ENCODE measurements around the gene MYOZ3. TPM values are rescaled to one million over a fixed set of nuclear protein-coding genes. Genes with fewer than 3 reads are reported as not detected.

MYOZ3 gene
- total and polyA plus RNA-seq, 10 of the 15 experiments (the other 5 are each of a cell fraction or from before 2014, with no cell fraction given): 0.04 to 1.1 (median 0.10) TPM; not detected in 4

DNA sequence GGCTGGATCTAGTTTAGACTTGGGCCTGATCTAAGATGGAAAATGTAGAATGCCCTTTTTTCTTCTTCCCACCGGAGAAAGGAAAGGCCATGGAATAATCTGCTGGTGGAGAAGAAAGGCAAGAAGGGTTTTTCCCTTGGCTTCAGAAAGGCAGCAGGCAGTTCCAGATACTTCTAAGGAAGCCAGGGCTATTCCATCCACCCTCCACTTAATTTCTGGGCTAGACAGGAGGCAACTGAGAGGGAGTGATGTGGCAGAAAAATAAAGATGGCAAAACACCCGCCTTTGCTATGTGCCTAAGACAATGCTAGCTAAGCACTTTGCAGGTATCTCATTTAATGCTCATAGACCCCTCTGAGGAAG is 9.9 kb downstream of the MYOZ3 start:
- in situ Hi-C loops (cut with MboI): no loop called here
- SMC1A ChIA-PET (ENCODE audit: uncharacterized antibody, unreplicated experiment): no interaction called here

More for the DNA sequence above, 9.9 kb downstream of the MYOZ3 start:
- TF ChIP-seq LARP7 (IDR thresholded peaks at IDR 0.05) (no peak), CHD4 (IDR thresholded peaks at IDR 0.05) (no peak), JUND (IDR thresholded peaks at IDR 0.05; ENCODE audit: low read depth, low read length) (no peak), KDM1A (IDR thresholded peaks at IDR 0.05; ENCODE audit: borderline replicate concordance) (no peak), BMI1 (IDR thresholded peaks at IDR 0.05; ENCODE audit: borderline replicate concordance) (no peak), IRF4 (IDR thresholded peaks at IDR 0.05; ENCODE audit: low read depth, low read length) (no peak), BACH1 (IDR thresholded peaks at IDR 0.05; ENCODE audit: borderline replicate concordance) (no peak), HDAC2 (IDR thresholded peaks at IDR 0.05) (no peak), EED (IDR thresholded peaks at IDR 0.05; ENCODE audit: low read depth) (no peak), IKZF1 (conservative IDR thresholded peaks at IDR 0.05) (no peak)
- TF ChIP-seq, protein P1, sequence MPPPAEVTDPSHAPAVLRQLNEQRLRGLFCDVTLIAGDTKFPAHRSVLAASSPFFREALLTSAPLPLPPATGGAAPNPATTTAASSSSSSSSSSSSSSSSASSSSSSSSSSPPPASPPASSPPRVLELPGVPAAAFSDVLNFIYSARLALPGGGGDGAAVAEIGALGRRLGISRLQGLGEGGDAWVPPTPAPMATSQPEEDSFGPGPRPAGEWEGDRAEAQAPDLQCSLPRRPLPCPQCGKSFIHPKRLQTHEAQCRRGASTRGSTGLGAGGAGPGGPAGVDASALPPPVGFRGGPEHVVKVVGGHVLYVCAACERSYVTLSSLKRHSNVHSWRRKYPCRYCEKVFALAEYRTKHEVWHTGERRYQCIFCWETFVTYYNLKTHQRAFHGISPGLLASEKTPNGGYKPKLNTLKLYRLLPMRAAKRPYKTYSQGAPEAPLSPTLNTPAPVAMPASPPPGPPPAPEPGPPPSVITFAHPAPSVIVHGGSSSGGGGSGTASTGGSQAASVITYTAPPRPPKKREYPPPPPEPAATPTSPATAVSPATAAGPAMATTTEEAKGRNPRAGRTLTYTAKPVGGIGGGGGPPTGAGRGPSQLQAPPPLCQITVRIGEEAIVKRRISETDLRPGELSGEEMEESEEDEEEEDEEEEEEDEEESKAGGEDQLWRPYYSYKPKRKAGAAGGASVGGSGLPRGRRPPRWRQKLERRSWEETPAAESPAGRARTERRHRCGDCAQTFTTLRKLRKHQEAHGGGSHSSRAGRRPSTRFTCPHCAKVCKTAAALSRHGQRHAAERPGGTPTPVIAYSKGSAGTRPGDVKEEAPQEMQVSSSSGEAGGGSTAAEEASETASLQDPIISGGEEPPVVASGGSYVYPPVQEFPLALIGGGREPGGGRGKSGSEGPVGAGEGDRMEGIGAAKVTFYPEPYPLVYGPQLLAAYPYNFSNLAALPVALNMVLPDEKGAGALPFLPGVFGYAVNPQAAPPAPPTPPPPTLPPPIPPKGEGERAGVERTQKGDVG (CRISPR knock-in tag; IDR thresholded peaks at IDR 0.05): no peak
- TF ChIP-seq, protein P2, sequence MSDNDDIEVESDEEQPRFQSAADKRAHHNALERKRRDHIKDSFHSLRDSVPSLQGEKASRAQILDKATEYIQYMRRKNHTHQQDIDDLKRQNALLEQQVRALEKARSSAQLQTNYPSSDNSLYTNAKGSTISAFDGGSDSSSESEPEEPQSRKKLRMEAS (IDR thresholded peaks at IDR 0.05; ENCODE audit: low read depth, low read length): no peak
- TF ChIP-seq, protein P3, sequence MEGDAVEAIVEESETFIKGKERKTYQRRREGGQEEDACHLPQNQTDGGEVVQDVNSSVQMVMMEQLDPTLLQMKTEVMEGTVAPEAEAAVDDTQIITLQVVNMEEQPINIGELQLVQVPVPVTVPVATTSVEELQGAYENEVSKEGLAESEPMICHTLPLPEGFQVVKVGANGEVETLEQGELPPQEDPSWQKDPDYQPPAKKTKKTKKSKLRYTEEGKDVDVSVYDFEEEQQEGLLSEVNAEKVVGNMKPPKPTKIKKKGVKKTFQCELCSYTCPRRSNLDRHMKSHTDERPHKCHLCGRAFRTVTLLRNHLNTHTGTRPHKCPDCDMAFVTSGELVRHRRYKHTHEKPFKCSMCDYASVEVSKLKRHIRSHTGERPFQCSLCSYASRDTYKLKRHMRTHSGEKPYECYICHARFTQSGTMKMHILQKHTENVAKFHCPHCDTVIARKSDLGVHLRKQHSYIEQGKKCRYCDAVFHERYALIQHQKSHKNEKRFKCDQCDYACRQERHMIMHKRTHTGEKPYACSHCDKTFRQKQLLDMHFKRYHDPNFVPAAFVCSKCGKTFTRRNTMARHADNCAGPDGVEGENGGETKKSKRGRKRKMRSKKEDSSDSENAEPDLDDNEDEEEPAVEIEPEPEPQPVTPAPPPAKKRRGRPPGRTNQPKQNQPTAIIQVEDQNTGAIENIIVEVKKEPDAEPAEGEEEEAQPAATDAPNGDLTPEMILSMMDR (IDR thresholded peaks at IDR 0.05 in 2 of 3, conservative IDR thresholded peaks at IDR 0.05 in 1 of 3; ENCODE audit: control insufficient read depth in 2 of 3, extremely low read depth in 1 of 3, insufficient read depth in 1 of 3, low read depth in 3 of 3, low read length in 3 of 3): no peak
- POLR2A ChIA-PET: interaction anchor here (0.5 to 0.6 kb wide), 2 partner anchors 41 to 371 kb away, joined by 3 to 4 read pairs; no protein-coding TSS in a partner anchor
- H2AFZ ChIP-seq (ENCODE audit: control insufficient read depth, low read depth, low read length): no peak overlapping the region
- FAIRE-seq (no peak), ATAC-seq (no peak), DNase-seq (ENCODE audit: low read depth, low spot score) (no peak)
- H3K4me3 ChIP-seq: no peak overlapping the region
- BruUV-seq (replicated peaks): no TSS peak
- RAD21 ChIA-PET (ENCODE audit: unreplicated experiment): no interaction called here
- H4K20me1 ChIP-seq (ENCODE audit: control insufficient read depth, insufficient read depth): no peaks in the 10 kb centered on the region
- no peak overlapping the region for H3K9ac ChIP-seq (ENCODE audit: control insufficient read depth, insufficient read depth, low read length)
- WGBS (ENCODE audit: insufficient coverage, insufficient replicate concordance, low lambda C conversion rate, missing lambda C conversion rate): 35% methylated on average over 2 of the region's 2 CpGs
- intact Hi-C loops (cut with micrococcal nuclease; ENCODE audit: unreplicated experiment): no loop called here
- H3K27ac ChIP-seq (ENCODE audit: control insufficient read depth, insufficient read depth): no peak overlapping the region
- peaks cover 2 to 19% of the 10 kb centered on the region in 2 experiments; a peak in 2 of 4 replicates for H3K27me3 ChIP-seq (replicated peaks in 1 of 2; ENCODE audit: control insufficient read depth in 2 of 2, insufficient read depth in 2 of 2, low read length in 1 of 2)
- H3K79me2 ChIP-seq (ENCODE audit: control insufficient read depth, insufficient read depth, low read length): no peaks in the 10 kb centered on the region
- H3K9me3 ChIP-seq (replicated peaks; ENCODE audit: control insufficient read depth, insufficient read depth, low read length): no peaks in the 10 kb centered on the region
- no peaks in the 10 kb centered on the region for H3K36me3 ChIP-seq (ENCODE audit: control insufficient read depth in 2 of 2, insufficient read depth in 2 of 2, low read length in 1 of 2)
- CTCF ChIA-PET: no interaction called here
- no peaks in the 10 kb centered on the region for H3K4me1 ChIP-seq (ENCODE audit: control insufficient read depth, insufficient read depth, low read length)
- no peak overlapping the region for H3K4me2 ChIP-seq (ENCODE audit: control insufficient read depth, insufficient read depth)
